ES-I3 (cell line): ENCODE data around the gene GALNT11.
"Not testable (repeated sequence)": the region's sequence is repeated elsewhere in the genome, so short reads cannot be mapped to it uniquely, and the experiment has no call there.

ENCODE experiments used
- H3K36me3 ChIP-seq: 2 replicates; pipeline ENCODE4 v1.6.1; 2013; ENCODE audit warnings: mild to moderate bottlenecking, low read length, control low read depth, moderate library complexity; ENCODE audit not compliant: insufficient read depth
- H3K4me1 ChIP-seq: 2 replicates; pipeline ENCODE4 v1.6.1; 2013; ENCODE audit warnings: mild to moderate bottlenecking, control low read depth, low read length; ENCODE audit not compliant: insufficient read depth
- H3K9ac ChIP-seq: 2 replicates; pipeline ENCODE4 v1.6.1; 2013; ENCODE audit warnings: low read depth, mild to moderate bottlenecking, low read length, moderate library complexity
- H3K9me3 ChIP-seq: 2 replicates; pipeline ENCODE4 v1.6.1; 2013; ENCODE audit warnings: mild to moderate bottlenecking, low read length, moderate library complexity; ENCODE audit not compliant: control insufficient read depth, insufficient read depth

GALNT11 gene

DNA sequence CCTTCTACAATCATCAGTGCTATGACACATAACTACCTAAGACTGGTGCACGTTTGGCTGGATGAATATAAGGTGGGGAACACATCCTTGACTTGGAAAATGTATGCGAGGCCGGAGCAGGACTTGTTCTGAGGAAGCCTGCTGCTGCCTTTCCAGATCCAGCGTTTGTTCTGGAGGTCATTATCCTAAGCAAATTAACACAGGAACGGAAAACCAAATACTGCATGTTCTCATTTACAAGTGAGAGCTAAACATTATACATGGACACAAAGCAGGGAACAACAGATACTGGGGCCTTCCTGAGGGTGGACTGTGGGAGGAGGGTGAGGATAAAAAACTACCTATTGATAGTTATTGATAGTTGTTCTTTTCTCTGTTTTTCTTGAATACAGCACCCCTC lies 10.8 kb upstream of the GALNT11 start:
- Histone ChIP-seq H3K9me3 (0 out of 2 replicates have a peak, but pooled peaks cover 4% of the 10 kb centered on the region), H3K9ac (no peak overlapping the region), H3K36me3 (no peaks in the 10 kb centered on the region), H3K4me1 (no peaks in the 10 kb centered on the region)

GRCh38 chr7:152015600-152015999 lies 9.9 kb upstream of the GALNT11 start:
- H3K36me3 ChIP-seq: no peaks in the 10 kb centered on the region
- no peak overlapping the region for H3K9ac ChIP-seq
- H3K9me3 ChIP-seq: 0 out of 2 replicates have a peak, but pooled peaks cover 4% of the 10 kb centered on the region
- no peaks in the 10 kb centered on the region for H3K4me1 ChIP-seq

- Histone ChIP-seq H3K9ac (no peak overlapping the region), H3K9me3 (0 out of 2 replicates have a peak, but pooled peaks cover 4% of the 10 kb centered on the region), H3K4me1 (no peaks in the 10 kb centered on the region), H3K36me3 (no peaks in the 10 kb centered on the region)
These were observed 8.5 kb upstream of the GALNT11 start for GRCh38 chr7:152016947-152017346.

GRCh38 chr7:152017683-152018082 lies 7.8 kb upstream of the GALNT11 start:
- not testable (repeated sequence) for H3K9me3 ChIP-seq, H3K9ac ChIP-seq, H3K4me1 ChIP-seq, H3K36me3 ChIP-seq

DNA sequence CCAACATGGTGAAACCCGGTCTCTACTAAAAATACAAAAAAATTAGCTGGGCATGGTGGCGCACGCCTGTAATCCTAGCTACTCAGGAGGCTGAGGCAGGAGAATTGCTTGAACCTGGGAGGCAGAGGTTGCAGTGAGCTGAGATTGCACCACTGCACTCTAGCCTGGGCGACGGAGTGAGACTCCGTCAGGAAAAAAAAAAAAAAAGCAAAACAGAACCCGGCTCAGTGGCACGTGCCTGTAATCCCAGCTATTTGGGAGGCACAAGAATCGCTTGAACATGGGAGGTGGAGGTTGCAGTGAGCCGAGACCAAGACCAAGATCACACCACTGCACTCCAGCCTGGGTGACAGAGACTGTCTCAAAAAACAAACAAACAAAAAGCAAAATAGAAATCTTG lies 3.7 kb upstream of the GALNT11 start:
- not testable (repeated sequence) for H3K9me3 ChIP-seq, H3K36me3 ChIP-seq, H3K9ac ChIP-seq, H3K4me1 ChIP-seq

DNA sequence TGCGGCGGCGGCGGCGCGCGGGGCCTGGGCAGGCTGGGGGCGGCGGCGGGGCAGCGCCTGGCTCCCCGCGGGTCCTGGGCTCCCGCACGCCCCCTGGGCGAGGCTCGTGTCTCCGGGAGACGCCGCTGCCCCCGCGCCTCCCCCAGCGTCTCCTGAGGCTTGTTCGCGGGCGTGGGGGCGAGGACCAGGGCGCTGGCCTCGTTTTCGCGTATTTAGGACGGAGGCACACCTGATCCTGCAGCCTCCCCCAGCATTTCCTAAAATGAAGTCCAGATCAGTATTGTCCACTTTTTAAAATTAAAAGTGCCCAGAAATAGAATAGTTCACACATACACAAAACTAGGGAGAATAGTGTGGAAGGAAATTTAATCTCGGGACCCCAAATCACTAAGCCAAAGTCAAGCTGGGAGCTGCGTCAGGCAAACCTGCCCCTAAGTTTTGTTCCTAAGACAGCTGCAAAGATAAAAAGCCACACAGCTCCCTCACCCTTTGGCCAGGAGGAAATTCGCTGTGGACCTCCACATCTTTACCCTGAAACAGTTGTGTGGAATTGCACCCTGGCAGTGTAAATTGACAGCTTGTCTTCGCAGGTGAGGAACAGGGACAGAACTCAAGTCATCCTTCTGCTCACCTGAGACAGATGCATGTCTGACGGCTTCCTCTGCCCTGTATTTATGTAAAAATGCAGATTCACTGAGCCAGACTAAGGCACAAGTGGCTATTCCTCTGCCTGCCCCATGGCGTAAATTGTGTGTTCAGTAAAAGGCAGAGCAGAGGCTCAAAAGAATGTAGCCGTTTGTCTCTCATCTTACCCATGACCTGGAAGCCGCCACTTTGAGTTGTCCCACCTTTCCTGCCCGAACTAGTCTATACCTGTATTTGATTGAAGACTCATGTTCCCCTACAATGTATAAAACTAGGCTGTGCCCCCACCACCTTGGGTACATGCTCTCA lies 740 bp downstream of the GALNT11 start:
- Histone ChIP-seq H3K9ac (peak overlapping the region; percentile 74), H3K4me1 (peaks cover 6% of the 10 kb centered on the region), H3K9me3 (no peaks in the 10 kb centered on the region), H3K36me3 (no peaks in the 10 kb centered on the region)

- H3K9me3 ChIP-seq, H3K4me1 ChIP-seq, H3K36me3 ChIP-seq, H3K9ac ChIP-seq: not testable (repeated sequence)
These were observed 2.3 kb downstream of the GALNT11 start for GRCh38 chr7:152027491-152028365.

GRCh38 chr7:152030059-152030458 lies 4.6 kb downstream of the GALNT11 start:
- not testable (repeated sequence) for H3K4me1 ChIP-seq, H3K9me3 ChIP-seq, H3K36me3 ChIP-seq, H3K9ac ChIP-seq

DNA sequence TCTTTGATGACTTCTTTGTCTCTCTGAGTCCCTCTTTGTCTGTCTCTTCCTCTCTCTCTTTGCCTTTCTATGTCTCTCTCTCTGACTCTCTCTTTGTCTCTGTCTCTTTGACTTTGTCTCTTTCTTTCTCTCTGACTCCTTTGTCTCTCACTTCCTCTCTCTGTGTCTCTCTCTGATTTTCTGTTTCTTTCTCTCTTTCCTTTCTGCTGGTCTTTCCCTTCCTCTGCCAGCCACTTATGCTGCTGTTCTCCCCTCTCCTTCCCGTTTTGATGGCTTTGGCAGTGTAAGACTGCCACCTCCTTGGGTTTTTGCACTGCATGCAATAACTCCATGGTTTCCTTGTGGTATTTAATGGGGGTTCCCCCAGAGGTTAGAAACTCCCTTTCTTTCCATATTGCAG lies 5.2 kb downstream of the GALNT11 start:
- not testable (repeated sequence) for H3K36me3 ChIP-seq, H3K9me3 ChIP-seq, H3K9ac ChIP-seq, H3K4me1 ChIP-seq

GRCh38 chr7:152035817-152036216 lies 10.3 kb downstream of the GALNT11 start:
- Histone ChIP-seq H3K36me3 (no peaks in the 10 kb centered on the region), H3K9ac (peak overlapping the region; percentile 46; the same call in 1 of the 2 replicates), H3K9me3 (peaks cover 11% of the 10 kb centered on the region), H3K4me1 (no peaks in the 10 kb centered on the region)

GRCh38 chr7:152038410-152038809 lies 12.9 kb downstream of the GALNT11 start:
- peaks cover 11% of the 10 kb centered on the region for H3K9me3 ChIP-seq
- not testable (repeated sequence) for H3K4me1 ChIP-seq, H3K36me3 ChIP-seq, H3K9ac ChIP-seq

- not testable (repeated sequence) for H3K4me1 ChIP-seq, H3K9ac ChIP-seq, H3K36me3 ChIP-seq, H3K9me3 ChIP-seq
These were observed 17.6 kb downstream of the GALNT11 start for GRCh38 chr7:152043086-152043485.

DNA sequence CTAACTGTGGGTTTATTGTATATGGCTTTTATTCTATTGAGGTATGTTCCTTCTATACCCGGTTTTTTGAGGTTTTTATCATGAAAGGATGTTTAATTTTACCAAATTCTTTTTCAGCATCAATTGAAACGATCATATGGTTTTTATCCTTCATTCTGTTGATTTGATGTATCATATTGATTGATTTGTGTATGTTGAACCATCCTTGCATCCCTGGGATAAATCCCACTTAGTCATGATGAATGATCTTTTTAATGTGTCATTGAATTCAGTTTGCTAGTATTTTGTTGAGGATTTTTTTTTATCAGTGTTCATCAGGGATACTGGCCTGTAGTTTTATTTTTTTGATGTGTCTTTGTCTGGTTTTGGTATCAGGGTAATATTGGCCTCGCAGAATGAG lies 19.4 kb downstream of the GALNT11 start:
- not testable (repeated sequence) for H3K9me3 ChIP-seq, H3K4me1 ChIP-seq, H3K36me3 ChIP-seq, H3K9ac ChIP-seq

DNA sequence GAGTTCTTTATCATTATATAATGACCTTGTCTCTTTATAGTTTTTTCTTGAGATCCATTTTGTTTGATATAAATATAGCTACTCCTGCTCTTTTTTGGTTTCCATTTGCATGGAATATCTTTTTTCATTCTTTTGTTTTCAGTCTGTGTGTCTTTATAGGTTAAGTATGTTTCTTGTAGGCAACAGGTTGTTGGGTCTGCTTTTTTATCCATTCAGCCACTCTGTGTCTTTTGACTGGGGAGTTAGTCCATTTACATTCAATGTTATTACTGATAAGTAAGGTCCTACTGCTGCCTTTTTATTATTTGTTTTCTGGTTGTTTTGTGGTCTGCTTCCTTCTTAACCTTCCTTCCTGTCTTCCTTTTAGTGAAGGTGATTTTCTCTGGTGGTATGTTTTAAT lies 21.1 kb downstream of the GALNT11 start:
- H3K4me1 ChIP-seq: peaks cover 10% of the 10 kb centered on the region
- H3K9ac ChIP-seq: no peak overlapping the region
- no peaks in the 10 kb centered on the region; the same call in 1 of the 2 replicates for H3K9me3 ChIP-seq
- H3K36me3 ChIP-seq: no peaks in the 10 kb centered on the region

GRCh38 chr7:152048051-152048450 lies 22.6 kb downstream of the GALNT11 start:
- Histone ChIP-seq H3K9ac (no peak overlapping the region), H3K36me3 (no peaks in the 10 kb centered on the region), H3K9me3 (no peaks in the 10 kb centered on the region; the same call in 1 of the 2 replicates), H3K4me1 (peaks cover 15% of the 10 kb centered on the region)
